Endothelial cell of umbilical vein (primary cell): Measurements from ENCODE around the gene LYRM2. TPM values are rescaled to one million over a fixed set of nuclear protein-coding genes. Genes with fewer than 3 reads are reported as not detected.

Experiments used
- BruUV-seq: library from RNA; stranded (reverse); fragments of 400-500 nt; replicated peaks from 2 replicates; lab custom pipeline; 2021; lab: Mats Ljungman, UMichigan
- CTCF ChIA-PET: fragments of 300-600, 350-600 bp; sonication (Branson Sonifier 250); formaldehyde crosslinking; loops from one replicate; lab custom pipeline; 2021; ENCODE audit warnings: antibody characterized with exemption, inconsistent platforms; lab: Charles Lee
- POLR2A ChIA-PET: fragments of 300-600, 350-600 bp; sonication (Branson Sonifier 250); formaldehyde crosslinking; loops from one replicate; lab custom pipeline; 2021; ENCODE audit warnings: antibody characterized with exemption, inconsistent platforms; lab: Charles Lee
- DNase-seq: peaks from one replicate; pipeline ENCODE4 v3.0.0-alpha.2; 2011; ENCODE audit warnings: low read depth, low spot score
- FAIRE-seq: peaks from 2 replicates; lab custom pipeline; 2011; peaks lifted over from hg19 to GRCh38; lab: Jason Lieb, UNC
- H2AFZ ChIP-seq: 2 replicates; pipeline ENCODE4 v1.6.0; 2012; ENCODE audit warnings: low read depth, low read length, control low read depth, inconsistent platforms
- H3K27ac ChIP-seq: 2 replicates; pipeline ENCODE4 v1.5.1; 2011; ENCODE audit warnings: low read depth, mild to moderate bottlenecking, control low read depth, low read length, moderate library complexity; ENCODE audit not compliant: insufficient read depth
- H3K27me3 ChIP-seq, 2 experiments: 2 replicates each; pipeline versions ENCODE4 v1.6.0 to v1.6.1; 2011; ENCODE audit warnings: low read length in 2 of 2, mixed read lengths in 1 of 2; ENCODE audit not compliant: control insufficient read depth in 2 of 2, insufficient read depth in 2 of 2
- H3K36me3 ChIP-seq, 2 experiments: 2 replicates in 1 of 2; 3 replicates in 1 of 2; pipeline ENCODE4 v1.5.1; 2011; ENCODE audit warnings: low read length in 2 of 2, mild to moderate bottlenecking in 1 of 2, moderate library complexity in 1 of 2; ENCODE audit not compliant: control insufficient read depth in 2 of 2, insufficient read depth in 2 of 2; ENCODE audit errors: extremely low read depth in 1 of 2
- H3K4me1 ChIP-seq: 3 replicates; pipeline ENCODE4 v1.5.1; 2011; ENCODE audit warnings: mild to moderate bottlenecking, low read length; ENCODE audit not compliant: control insufficient read depth, insufficient read depth; ENCODE audit errors: extremely low read depth
- H3K4me2 ChIP-seq: 2 replicates; pipeline ENCODE4 v1.6.1; 2011; ENCODE audit warnings: low read length, control low read depth, mixed read lengths; ENCODE audit not compliant: insufficient read depth
- H3K4me3 ChIP-seq, 3 experiments: fragments of 200-600 bp in 1 of 3; sonication (generic), shearing (Covaris generic) in 1 of 3; replicated peaks in 1 of 3; 2 replicates each; pipeline ENCODE4 v1.5.1; 2011 to 2016; ENCODE audit warnings: control low read depth in 3 of 3, low read length in 3 of 3, mild to moderate bottlenecking in 2 of 3, inconsistent platforms in 1 of 3, low read depth in 1 of 3, moderate library complexity in 1 of 3; ENCODE audit not compliant: insufficient read depth in 1 of 3
- H3K79me2 ChIP-seq: 2 replicates; pipeline ENCODE4 v1.6.0; 2012; ENCODE audit warnings: low read length, inconsistent platforms; ENCODE audit not compliant: control insufficient read depth, insufficient read depth
- H3K9ac ChIP-seq: replicated peaks from 2 replicates; pipeline ENCODE3; 2011; ENCODE audit warnings: low read length, control low read depth; ENCODE audit not compliant: insufficient read depth; ENCODE audit errors: extremely low read depth
- H3K9me1 ChIP-seq: replicated peaks from 3 replicates; pipeline ENCODE4 v1.6.0; 2011; ENCODE audit warnings: mild to moderate bottlenecking, low read length; ENCODE audit not compliant: control insufficient read depth, insufficient read depth; ENCODE audit errors: extremely low read depth
- H3K9me3 ChIP-seq: replicated peaks from 2 replicates; pipeline ENCODE4 v1.5.1; 2012; ENCODE audit warnings: low read length, inconsistent platforms; ENCODE audit not compliant: control insufficient read depth, insufficient read depth
- H4K20me1 ChIP-seq: replicated peaks from 2 replicates; pipeline ENCODE3; 2011; ENCODE audit warnings: mild to moderate bottlenecking, low read length; ENCODE audit not compliant: control insufficient read depth, insufficient read depth; ENCODE audit errors: extremely low read depth
- EZH2 ChIP-seq: IDR thresholded peaks from 2 replicates; pipeline ENCODE4 v1.6.1; 2012; ENCODE audit warnings: borderline replicate concordance, low read depth, mild to moderate bottlenecking, moderate library complexity, low read length, inconsistent platforms; ENCODE audit not compliant: severe bottlenecking
- GATA2 ChIP-seq: IDR thresholded peaks from 2 replicates; pipeline ENCODE4 v1.7.0; 2011; ENCODE audit warnings: low read depth, mild to moderate bottlenecking, moderate library complexity, mixed read lengths, low read length; ENCODE audit not compliant: insufficient read length, insufficient read depth
- JUN ChIP-seq: IDR thresholded peaks from 2 replicates; pipeline ENCODE4 v1.6.1; 2011; ENCODE audit warnings: borderline replicate concordance, low read depth; ENCODE audit not compliant: insufficient read length, insufficient read depth
- MAX ChIP-seq: IDR thresholded peaks from 2 replicates; pipeline ENCODE4 v1.6.1; 2011; ENCODE audit not compliant: insufficient read depth, insufficient read length
- MYC ChIP-seq: IDR thresholded peaks from one replicate; pipeline ENCODE4 v1.6.1; 2011; ENCODE audit warnings: mild to moderate bottlenecking, low read depth, low read length
- POLR2A ChIP-seq: IDR thresholded peaks from 2 replicates; pipeline ENCODE4 v1.6.1; 2012; ENCODE audit warnings: low read depth, mild to moderate bottlenecking, control low read depth, low read length
- POLR2AphosphoS5 ChIP-seq: IDR thresholded peaks from 2 replicates; pipeline ENCODE4 v1.6.1; 2012; ENCODE audit warnings: low read depth, mild to moderate bottlenecking, control low read depth, low read length, moderate library complexity; ENCODE audit not compliant: insufficient read depth
- dilution Hi-C: fragments of 300-500 bp; cut with MboI; formaldehyde crosslinking; loops from one replicate; pipeline ENCODE4 v1.15.0; 2019; ENCODE audit warnings: low sequenced_read_pairs; ENCODE audit not compliant: extremely low pct_ligation_motif_present
- intact Hi-C: fragments of 100-400 bp; cut with micrococcal nuclease; formaldehyde crosslinking; loops from one replicate; pipeline ENCODE4 v1.10.0; 2022
- polyA plus RNA-seq, 4 experiments: library from polyadenylated mRNA; depleted of rRNA in 3 of 4; stranded (reverse) in 3 of 4; unstranded in 1 of 4; fragments of >200 nt; gene quantifications; 2 replicates each; pipeline versions ENCODE4 v1.2.1 to v1.2.3, GENCODE V29; 2011 to 2012; ENCODE audit warnings: missing spikeins in 1 of 4
- total RNA-seq: library from RNA; stranded (reverse); gene quantifications from 2 replicates; pipeline ENCODE4 v1.2.3, GENCODE V29; 2021
- TF ChIP-seq, protein P1 (sequence below), 2 donors: IDR thresholded peaks; 1 replicate in 1 of 2; 2 replicates in 1 of 2; pipeline ENCODE4 v1.5.1; 2011; ENCODE audit warnings: low read length in 2 of 2, mild to moderate bottlenecking in 2 of 2, moderate library complexity in 2 of 2, control low read depth in 1 of 2, inconsistent platforms in 1 of 2, low read depth in 1 of 2; ENCODE audit not compliant: insufficient read depth in 1 of 2; ENCODE audit errors: extremely low read depth in 1 of 2

LYRM2 gene
- total and polyA plus RNA-seq, 2 donors (not counting 3 experiments of a cell fraction or from before 2014, with no cell fraction given), result 11.8 to 41.9 TPM

GRCh38 chr6:89542866-89543265 is 95.7 kb downstream of the LYRM2 start:
- TF ChIP-seq MYC, result no peak
- no peak for TF ChIP-seq MAX
- TF ChIP-seq, protein P1, sequence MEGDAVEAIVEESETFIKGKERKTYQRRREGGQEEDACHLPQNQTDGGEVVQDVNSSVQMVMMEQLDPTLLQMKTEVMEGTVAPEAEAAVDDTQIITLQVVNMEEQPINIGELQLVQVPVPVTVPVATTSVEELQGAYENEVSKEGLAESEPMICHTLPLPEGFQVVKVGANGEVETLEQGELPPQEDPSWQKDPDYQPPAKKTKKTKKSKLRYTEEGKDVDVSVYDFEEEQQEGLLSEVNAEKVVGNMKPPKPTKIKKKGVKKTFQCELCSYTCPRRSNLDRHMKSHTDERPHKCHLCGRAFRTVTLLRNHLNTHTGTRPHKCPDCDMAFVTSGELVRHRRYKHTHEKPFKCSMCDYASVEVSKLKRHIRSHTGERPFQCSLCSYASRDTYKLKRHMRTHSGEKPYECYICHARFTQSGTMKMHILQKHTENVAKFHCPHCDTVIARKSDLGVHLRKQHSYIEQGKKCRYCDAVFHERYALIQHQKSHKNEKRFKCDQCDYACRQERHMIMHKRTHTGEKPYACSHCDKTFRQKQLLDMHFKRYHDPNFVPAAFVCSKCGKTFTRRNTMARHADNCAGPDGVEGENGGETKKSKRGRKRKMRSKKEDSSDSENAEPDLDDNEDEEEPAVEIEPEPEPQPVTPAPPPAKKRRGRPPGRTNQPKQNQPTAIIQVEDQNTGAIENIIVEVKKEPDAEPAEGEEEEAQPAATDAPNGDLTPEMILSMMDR (IDR thresholded peaks at IDR 0.05; ENCODE audit: extremely low read depth in 1 of 2, insufficient read depth in 1 of 2, low read depth in 1 of 2, low read length in 2 of 2), result no peak
- no peak for TF ChIP-seq EZH2
- TF ChIP-seq GATA2, result no peak
- TF ChIP-seq POLR2A, result no peak
- no peak for TF ChIP-seq JUN
- no peak for TF ChIP-seq POLR2AphosphoS5
- Histone ChIP-seq H3K9me1 (no peaks in the 10 kb centered on the region), H3K36me3 (no peaks in the 10 kb centered on the region), H3K27ac (no peak overlapping the region), H3K27me3 (no peaks in the 10 kb centered on the region), H3K9me3 (no peaks in the 10 kb centered on the region), H3K4me1 (no peaks in the 10 kb centered on the region), H2AFZ (no peak overlapping the region), H3K4me3 (no peak overlapping the region), H3K9ac (no peak overlapping the region), H4K20me1 (no peaks in the 10 kb centered on the region), H3K79me2 (no peaks in the 10 kb centered on the region), H3K4me2 (no peak overlapping the region)
- DNase-seq (no peak), FAIRE-seq (no peak)
- POLR2A ChIA-PET, result no interaction called here
- dilution Hi-C loops (no loop called here), intact Hi-C loops (no loop called here)
- CTCF ChIA-PET, result interaction anchor here (1.5 kb wide), 1 partner anchor 9 kb away, joined by 3 read pairs; no protein-coding TSS in a partner anchor
- BruUV-seq, result no TSS peak
